GM21723 (cell line): Measurements from ENCODE around the gene BRAF.
A peak's percentile ranks its signal among the peaks of the same experiment; 100 is the strongest.
"Not testable (repeated sequence)": the region's sequence is repeated elsewhere in the genome, so short reads cannot be mapped to it uniquely, and the experiment has no call there.

ENCODE experiments used
- ATAC-seq: cut with Tn5 transposase; IDR thresholded peaks from one replicate; pipeline ENCODE4 v1.9.1; 2021; ENCODE audit warnings: mild to moderate bottlenecking, moderate library complexity; ENCODE audit not compliant: unreplicated experiment

BRAF gene

GRCh38 chr7:140719721-140720120 is 205.0 kb downstream of the BRAF start:
- ATAC-seq = no peak

- ATAC-seq = no peak
Observed at GRCh38 chr7:140714331-140715040, 210.2 kb downstream of the BRAF start.

- not testable (repeated sequence) for ATAC-seq
Observed at GRCh38 chr7:140712392-140712791, 212.3 kb downstream of the BRAF start.

GRCh38 chr7:140708764-140709163 is 216.0 kb downstream of the BRAF start:
- not testable (repeated sequence) for ATAC-seq

- ATAC-seq = no peak
Observed at GRCh38 chr7:140707132-140707531, 217.6 kb downstream of the BRAF start.

GRCh38 chr7:140704205-140704604 is 220.5 kb downstream of the BRAF start:
- no peak for ATAC-seq

- no peak for ATAC-seq
Observed at GRCh38 chr7:140702774-140703173, 222.0 kb downstream of the BRAF start.

- ATAC-seq = no peak
Observed at GRCh38 chr7:140698477-140698876, 226.3 kb downstream of the BRAF start.

GRCh38 chr7:140697447-140698143 is 227.1 kb downstream of the BRAF start:
- ATAC-seq = no peak

- peak; percentile 93 for ATAC-seq
Observed at GRCh38 chr7:140696680-140697446, 227.9 kb downstream of the BRAF start, which contains the start of gene NDUFB2. Gene NDUFB2 (plus strand): TSS chr7:140696708. CDS start chr7:140696745, 37 bp downstream.

GRCh38 chr7:140696024-140696679 is 228.6 kb downstream of the BRAF start:
- ATAC-seq = peak; percentile 6

GRCh38 chr7:140695381-140695780 is 229.3 kb downstream of the BRAF start:
- no peak for ATAC-seq

- ATAC-seq = no peak
Observed at GRCh38 chr7:140694592-140694991, 230.1 kb downstream of the BRAF start.

GRCh38 chr7:140693849-140694248 is 230.9 kb downstream of the BRAF start:
- not testable (repeated sequence) for ATAC-seq

GRCh38 chr7:140691376-140692045 is 233.2 kb downstream of the BRAF start:
- ATAC-seq = no peak

- ATAC-seq = no peak
Observed at GRCh38 chr7:140689199-140690152, 235.3 kb downstream of the BRAF start.

GRCh38 chr7:140688341-140688740 is 236.4 kb downstream of the BRAF start:
- ATAC-seq = no peak

- ATAC-seq = no peak
Observed at GRCh38 chr7:140686921-140687320, 237.8 kb downstream of the BRAF start.

- ATAC-seq = no peak
Observed at GRCh38 chr7:140685407-140686087, 239.2 kb downstream of the BRAF start.
